Mucosa of descending colon (tissue), 3 donors: ENCODE data around the gene NFATC1. TPM values are rescaled to one million over a fixed set of nuclear protein-coding genes. Genes with fewer than 3 reads are reported as not detected.

Experiments used
- ATAC-seq: fragments of 200-7000 bp; cut with Tn5 transposase; one replicate; pipeline ENCODE4 v1.9.1; 2020; ENCODE audit warnings: mild to moderate bottlenecking, moderate library complexity
- DNase-seq, 3 donors: peaks; one replicate each; pipeline ENCODE4 v3.0.0-alpha.2; 2020
- H3K36me3 ChIP-seq: fragments of 200-600 bp; one replicate; pipeline ENCODE4 v1.8.0; 2021; ENCODE audit warnings: low read depth, mild to moderate bottlenecking
- H3K4me1 ChIP-seq: fragments of 200-600 bp; one replicate; pipeline ENCODE4 v1.8.0; 2021; ENCODE audit warnings: low read depth, mild to moderate bottlenecking
- H3K4me3 ChIP-seq: fragments of 200-600 bp; one replicate; pipeline ENCODE4 v1.8.0; 2021; ENCODE audit warnings: mild to moderate bottlenecking
- H3K9me3 ChIP-seq: fragments of 200-600 bp; one replicate; pipeline ENCODE4 v1.8.0; 2021; ENCODE audit warnings: mild to moderate bottlenecking
- intact Hi-C, 2 donors: fragments of 100-400 bp; cut with DNase I in 1 of 2; cut with micrococcal nuclease in 1 of 2; formaldehyde crosslinking; loops; one replicate each; pipeline versions ENCODE4 v1.11.0 to v1.11.1; 2022; cut with DNase I, micrococcal nuclease
- total RNA-seq, 3 donors: library from RNA; stranded (reverse); fragmentation: NEBNext Ultra II Directional in 2 of 3; extraction: Animal tissue kit (Norgen Biotek cat#: 25700) in 2 of 3; gene quantifications; one replicate each; pipeline versions ENCODE4 v1.2.1 to v1.2.4, GENCODE V29; 2021 to 2023
- TF ChIP-seq, protein P1 (sequence below): fragments of 200-600 bp; IDR thresholded peaks from one replicate; pipeline ENCODE4 v1.8.0; 2022; ENCODE audit warnings: antibody characterized with exemption, mild to moderate bottlenecking
- donor health status: DM: no; HTN: no; CAD: no; lungs with moderate emphysema.
- donor health status: DM: no; HTN: no; CAD: no.
- donor health status: DM: no; HTN: yes; CAD: no.

Gene NFATC1
- total RNA-seq, 3 donors from 2014 or later = 2.9 to 12.9 (median 4.6) TPM

DNA sequence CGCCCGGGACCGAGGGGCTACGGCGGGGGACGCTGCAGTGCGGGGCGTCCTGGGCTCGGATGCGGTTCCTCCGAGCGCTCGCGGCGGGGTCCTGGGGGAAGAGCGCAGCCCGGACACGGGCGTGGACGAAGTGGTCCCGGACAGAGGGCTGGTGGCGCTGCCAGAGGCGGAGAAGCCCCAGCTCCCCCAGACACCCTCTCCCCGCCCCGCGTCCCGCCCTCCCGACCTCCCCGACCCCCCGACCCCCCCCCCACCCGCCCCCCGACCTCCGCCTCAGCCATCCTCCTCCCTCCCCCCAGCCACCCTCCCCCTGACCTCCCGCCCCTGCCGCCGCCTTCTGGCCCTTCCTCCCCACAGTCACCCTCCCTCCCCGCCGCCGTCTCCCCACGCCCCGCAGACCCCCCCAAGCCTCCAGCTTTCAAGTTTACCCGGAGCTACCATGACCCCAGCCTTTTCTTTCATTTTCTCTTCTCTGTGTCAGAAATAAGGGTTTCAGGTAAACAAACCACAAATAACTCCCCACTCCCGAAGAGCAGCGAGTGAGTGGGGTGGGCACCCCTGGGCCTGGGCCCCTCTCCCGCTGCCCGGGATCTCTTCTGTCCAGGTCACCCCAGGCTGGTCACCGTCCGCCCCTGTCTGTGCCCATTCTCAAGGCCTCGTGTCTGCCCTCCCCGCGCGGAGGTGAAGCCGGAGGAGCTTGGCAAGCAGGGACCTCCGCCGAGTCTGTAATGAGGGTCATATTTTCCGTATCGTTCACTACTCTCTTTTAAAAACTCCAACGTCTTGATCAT, 5.1 kb downstream of the NFATC1 start:
- peak in 2 of 3 donors; percentile 43 to 67 for DNase-seq
- TF ChIP-seq, protein P1, sequence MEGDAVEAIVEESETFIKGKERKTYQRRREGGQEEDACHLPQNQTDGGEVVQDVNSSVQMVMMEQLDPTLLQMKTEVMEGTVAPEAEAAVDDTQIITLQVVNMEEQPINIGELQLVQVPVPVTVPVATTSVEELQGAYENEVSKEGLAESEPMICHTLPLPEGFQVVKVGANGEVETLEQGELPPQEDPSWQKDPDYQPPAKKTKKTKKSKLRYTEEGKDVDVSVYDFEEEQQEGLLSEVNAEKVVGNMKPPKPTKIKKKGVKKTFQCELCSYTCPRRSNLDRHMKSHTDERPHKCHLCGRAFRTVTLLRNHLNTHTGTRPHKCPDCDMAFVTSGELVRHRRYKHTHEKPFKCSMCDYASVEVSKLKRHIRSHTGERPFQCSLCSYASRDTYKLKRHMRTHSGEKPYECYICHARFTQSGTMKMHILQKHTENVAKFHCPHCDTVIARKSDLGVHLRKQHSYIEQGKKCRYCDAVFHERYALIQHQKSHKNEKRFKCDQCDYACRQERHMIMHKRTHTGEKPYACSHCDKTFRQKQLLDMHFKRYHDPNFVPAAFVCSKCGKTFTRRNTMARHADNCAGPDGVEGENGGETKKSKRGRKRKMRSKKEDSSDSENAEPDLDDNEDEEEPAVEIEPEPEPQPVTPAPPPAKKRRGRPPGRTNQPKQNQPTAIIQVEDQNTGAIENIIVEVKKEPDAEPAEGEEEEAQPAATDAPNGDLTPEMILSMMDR = no peak
- Histone ChIP-seq H3K36me3 (no peaks in the 10 kb centered on the region), H3K4me3 (peak overlapping the region; percentile 36), H3K4me1 (peaks cover 28% of the 10 kb centered on the region), H3K9me3 (no peaks in the 10 kb centered on the region)
- intact Hi-C loops = no loop called here
- ATAC-seq = peak; percentile 3

DNA sequence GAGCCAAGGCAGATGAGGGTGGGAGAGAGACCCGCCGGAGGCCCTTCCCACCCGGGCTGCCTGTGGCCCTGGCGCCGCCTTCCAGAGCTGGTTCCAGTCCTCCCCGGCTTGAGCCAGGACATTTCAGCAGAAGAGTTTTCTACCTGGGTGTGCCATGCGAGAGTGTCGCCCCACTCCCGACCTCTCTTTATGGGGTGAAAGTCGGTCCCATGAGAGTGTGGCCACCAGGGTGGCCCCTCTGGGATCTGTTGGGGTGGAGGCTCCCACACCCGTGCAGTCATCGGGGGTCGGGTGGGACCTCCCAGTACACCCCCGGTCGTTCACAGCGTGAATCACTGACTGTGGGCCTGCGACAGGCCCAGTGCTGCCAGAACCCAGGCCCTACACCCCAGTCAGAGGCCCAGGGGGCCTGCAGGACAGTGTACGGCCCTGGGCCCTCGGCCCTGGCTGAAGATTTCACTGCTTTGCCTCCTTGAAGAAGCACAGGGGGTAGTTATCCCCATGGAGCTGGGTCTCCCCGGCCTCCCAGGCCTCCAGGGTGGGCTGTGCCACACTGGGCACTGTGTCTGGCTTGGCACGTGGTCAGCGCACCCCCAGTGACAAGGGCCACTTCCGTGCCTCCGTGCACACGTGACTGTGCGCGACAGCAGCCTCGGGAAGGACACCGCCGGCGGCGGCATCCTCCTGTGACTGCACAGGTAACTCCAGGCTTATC, 5.9 kb downstream of the NFATC1 start:
- ATAC-seq (no peak), DNase-seq (peak in 2 of 3 donors; percentile 29 to 65)
- no peak overlapping the region for H3K4me3 ChIP-seq
- H3K9me3 ChIP-seq = no peaks in the 10 kb centered on the region
- no peaks in the 10 kb centered on the region for H3K36me3 ChIP-seq
- TF ChIP-seq, protein P1 = no peak
- intact Hi-C loops = no loop called here
- peaks cover 24% of the 10 kb centered on the region for H3K4me1 ChIP-seq

DNA sequence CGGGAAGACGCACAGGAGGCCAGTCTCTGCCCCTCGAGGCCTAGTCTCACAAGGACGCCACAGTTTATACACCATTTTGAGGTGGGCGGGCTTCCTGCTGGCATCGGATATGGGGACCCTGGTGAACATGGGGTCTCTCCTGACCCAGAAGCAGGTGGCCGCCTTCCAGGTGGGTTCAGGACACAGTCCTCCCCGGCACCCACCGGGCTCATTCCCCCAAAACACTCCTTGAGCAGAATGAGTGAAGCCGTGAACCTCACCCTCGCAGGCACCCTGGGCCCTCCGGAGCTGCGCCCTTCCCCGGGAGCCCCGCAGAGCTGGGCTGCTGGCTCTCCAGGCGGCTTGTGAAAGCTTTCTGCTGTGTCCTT, 6.5 kb downstream of the NFATC1 start:
- TF ChIP-seq, protein P1 = no peak
- Histone ChIP-seq H3K36me3 (no peaks in the 10 kb centered on the region), H3K9me3 (no peaks in the 10 kb centered on the region), H3K4me1 (peaks cover 19% of the 10 kb centered on the region), H3K4me3 (no peak overlapping the region)
- no peak for ATAC-seq
- intact Hi-C loops = no loop called here
- DNase-seq = peak in 2 of 3 donors; percentile 35 to 50

DNA sequence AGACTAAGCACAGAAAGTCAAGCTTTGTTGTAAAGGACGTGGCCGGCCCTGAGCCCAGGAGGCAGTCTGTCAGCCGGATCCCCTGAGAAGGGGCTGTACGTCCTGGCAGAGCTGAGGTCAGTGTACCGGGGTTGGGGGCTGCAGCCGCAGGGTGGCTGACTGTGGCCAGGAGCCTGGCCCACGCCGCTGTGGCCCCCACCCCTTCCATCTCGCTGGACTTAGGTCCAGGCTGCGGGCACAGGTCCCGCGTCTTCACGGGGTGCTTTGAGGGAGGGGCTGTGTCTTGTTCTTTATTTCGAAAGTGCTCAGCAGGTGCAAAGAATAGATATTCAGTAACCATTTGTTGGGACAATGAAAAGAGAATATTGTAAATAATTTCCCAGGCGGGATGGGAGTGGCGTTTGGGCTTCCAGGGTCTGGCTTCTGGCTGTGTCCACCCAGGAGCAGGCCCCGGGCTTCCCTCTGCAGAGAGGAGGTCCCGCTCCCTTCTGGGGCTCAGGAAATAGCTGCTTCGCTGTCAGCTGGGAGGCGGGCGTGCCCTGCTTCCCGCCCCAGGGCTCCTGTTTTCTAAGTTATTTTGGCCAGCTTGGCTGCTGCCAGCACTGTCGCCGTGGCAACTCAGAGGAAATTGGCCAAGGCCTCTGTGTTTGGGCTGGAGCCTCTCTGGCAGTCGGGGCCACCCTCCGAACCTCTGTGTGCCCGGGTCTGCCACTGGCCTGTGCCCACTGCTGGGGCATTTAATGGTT, 7.4 kb downstream of the NFATC1 start:
- no peak for ATAC-seq
- Histone ChIP-seq H3K4me3 (no peak overlapping the region), H3K36me3 (no peaks in the 10 kb centered on the region), H3K4me1 (peaks cover 18% of the 10 kb centered on the region), H3K9me3 (no peaks in the 10 kb centered on the region)
- DNase-seq = peak in 2 of 3 donors; percentile 46 to 69
- TF ChIP-seq, protein P1 = no peak
- intact Hi-C loops = no loop called here

DNA sequence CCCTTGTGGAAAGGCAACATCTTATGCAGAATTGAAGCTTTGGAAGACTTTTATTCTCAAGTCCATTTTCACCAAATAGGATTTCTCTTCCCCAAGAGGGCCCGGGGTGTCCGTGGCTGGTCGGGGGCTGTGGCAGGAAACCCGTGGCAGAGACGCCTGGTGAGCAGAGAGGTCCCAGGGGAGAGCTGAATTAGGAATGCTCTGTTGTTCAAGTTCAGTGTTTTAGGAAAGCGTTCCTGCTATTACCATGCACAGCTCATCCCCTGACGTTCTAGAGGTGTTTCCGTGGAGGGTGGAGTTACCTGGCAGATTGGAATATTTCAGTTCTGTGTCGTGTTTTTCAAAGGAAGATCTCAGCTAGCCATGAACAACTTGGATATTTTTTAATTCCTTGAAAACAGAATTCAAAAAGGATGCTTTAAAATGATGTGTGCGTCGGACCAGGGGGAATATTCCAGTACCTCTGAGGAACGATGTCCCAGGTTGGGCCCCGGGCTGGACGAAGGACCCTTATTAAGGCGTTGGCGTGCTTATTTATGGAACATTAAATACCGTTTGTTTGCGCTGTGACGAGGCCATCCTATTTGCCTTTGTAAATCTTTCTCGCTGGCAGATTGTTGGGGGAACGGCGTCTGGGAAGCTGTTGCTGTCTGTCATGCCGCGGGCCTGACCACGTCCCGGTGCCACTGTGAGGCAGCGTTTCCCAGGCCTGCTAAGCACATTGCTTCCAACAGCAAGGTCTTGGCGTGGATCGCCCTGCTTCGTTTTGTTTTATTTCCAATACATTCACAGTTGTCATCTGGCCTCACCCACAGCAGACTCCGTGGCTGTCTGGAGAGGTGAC, 8.2 kb downstream of the NFATC1 start:
- H3K9me3 ChIP-seq = no peaks in the 10 kb centered on the region
- DNase-seq (peak in 2 of 3 donors; percentile 28 to 44), ATAC-seq (no peak)
- H3K4me3 ChIP-seq = no peak overlapping the region
- TF ChIP-seq, protein P1 = no peak
- H3K36me3 ChIP-seq = no peaks in the 10 kb centered on the region
- peaks cover 18% of the 10 kb centered on the region for H3K4me1 ChIP-seq
- intact Hi-C loops = no loop called here
